Gastrocnemius medialis (tissue), 4 donors: ENCODE data around the gene ITGAD. TPM values are rescaled to one million over a fixed set of nuclear protein-coding genes. Genes with fewer than 3 reads are reported as not detected.

Source experiments
- ATAC-seq, 2 donors: fragments of 150-250 bp; one replicate each; pipeline ENCODE4 v1.9.1; 2016
- DNase-seq, 2 donors: peaks; one replicate each; pipeline ENCODE4 v3.0.0-alpha.2; 2019
- H3K27ac ChIP-seq, 4 donors: fragments of 200-600 bp; sonication (generic); 1 replicate in 1 of 4; 2 replicates in 3 of 4; pipeline ENCODE4 v1.5.1; 2016 to 2018; ENCODE audit warnings: mild to moderate bottlenecking in 2 of 4, moderate library complexity in 1 of 4
- H3K27me3 ChIP-seq, 3 donors: fragments of 200-600 bp; sonication (generic) in 2 of 3; 1 replicate in 1 of 3; 2 replicates in 2 of 3; pipeline versions ENCODE4 v1.5.1 to v1.6.0; 2016 to 2019; ENCODE audit warnings: mild to moderate bottlenecking in 1 of 3, moderate library complexity in 1 of 3
- H3K36me3 ChIP-seq, 2 donors: fragments of 200-600 bp; sonication (generic) in 1 of 2; one replicate each; pipeline ENCODE4 v1.5.1; 2017 to 2018
- H3K4me1 ChIP-seq, 2 donors: fragments of 200-600 bp; sonication (generic) in 1 of 2; one replicate each; pipeline ENCODE4 v1.5.1; 2016 to 2017; ENCODE audit warnings: mild to moderate bottlenecking in 2 of 2
- H3K4me3 ChIP-seq, 4 donors: fragments of 200-600 bp; sonication (generic) in 3 of 4; 1 replicate in 1 of 4; 2 replicates in 3 of 4; pipeline ENCODE4 v1.5.1; 2016 to 2019; ENCODE audit warnings: mild to moderate bottlenecking in 2 of 4
- H3K9me3 ChIP-seq, 3 donors: fragments of 200-600 bp; sonication (generic) in 2 of 3; 1 replicate in 1 of 3; 2 replicates in 2 of 3; pipeline ENCODE4 v1.5.1; 2016 to 2019
- POLR2A ChIP-seq, 2 donors: fragments of 450-650 bp; IDR thresholded peaks; one replicate each; pipeline ENCODE4 v1.6.1; 2017; ENCODE audit warnings: antibody characterized with exemption in 2 of 2, mild to moderate bottlenecking in 2 of 2, moderate library complexity in 2 of 2
- in situ Hi-C, 4 donors: fragments of 200-750 bp; cut with MboI; loops; one replicate each; pipeline versions ENCODE4 v1.15.0 to v1.8.0; 2017; ENCODE audit warnings: low sequenced_read_pairs in 4 of 4
- intact Hi-C: fragments of 100-400 bp; cut with DNase I; formaldehyde crosslinking; loops from one replicate; pipeline ENCODE4 v1.15.1; 2023; ENCODE audit warnings: low total_unique reads
- total RNA-seq, 4 donors: library from RNA; depleted of rRNA; stranded (reverse); fragments of >200 nt; gene quantifications; one replicate each; pipeline versions ENCODE4 v1.1.0 to v1.2.3, GENCODE V29; 2016
- TF ChIP-seq, protein P1 (sequence below), 5 experiments: fragments of 450-650 bp in 3 of 5; fragments of 200-600 bp in 2 of 5; sonication (generic) in 2 of 5; IDR thresholded peaks in 4 of 5; conservative IDR thresholded peaks in 1 of 5; 1 replicate in 4 of 5; 2 replicates in 1 of 5; pipeline ENCODE4 v1.5.1; 2016 to 2019; ENCODE audit warnings: antibody characterized with exemption in 5 of 5, mild to moderate bottlenecking in 3 of 5, moderate library complexity in 3 of 5

Gene ITGAD
- total RNA-seq, 4 donors from 2014 or later: not detected

- TF ChIP-seq, protein P1, sequence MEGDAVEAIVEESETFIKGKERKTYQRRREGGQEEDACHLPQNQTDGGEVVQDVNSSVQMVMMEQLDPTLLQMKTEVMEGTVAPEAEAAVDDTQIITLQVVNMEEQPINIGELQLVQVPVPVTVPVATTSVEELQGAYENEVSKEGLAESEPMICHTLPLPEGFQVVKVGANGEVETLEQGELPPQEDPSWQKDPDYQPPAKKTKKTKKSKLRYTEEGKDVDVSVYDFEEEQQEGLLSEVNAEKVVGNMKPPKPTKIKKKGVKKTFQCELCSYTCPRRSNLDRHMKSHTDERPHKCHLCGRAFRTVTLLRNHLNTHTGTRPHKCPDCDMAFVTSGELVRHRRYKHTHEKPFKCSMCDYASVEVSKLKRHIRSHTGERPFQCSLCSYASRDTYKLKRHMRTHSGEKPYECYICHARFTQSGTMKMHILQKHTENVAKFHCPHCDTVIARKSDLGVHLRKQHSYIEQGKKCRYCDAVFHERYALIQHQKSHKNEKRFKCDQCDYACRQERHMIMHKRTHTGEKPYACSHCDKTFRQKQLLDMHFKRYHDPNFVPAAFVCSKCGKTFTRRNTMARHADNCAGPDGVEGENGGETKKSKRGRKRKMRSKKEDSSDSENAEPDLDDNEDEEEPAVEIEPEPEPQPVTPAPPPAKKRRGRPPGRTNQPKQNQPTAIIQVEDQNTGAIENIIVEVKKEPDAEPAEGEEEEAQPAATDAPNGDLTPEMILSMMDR (IDR thresholded peaks at IDR 0.05 in 4 of 5, conservative IDR thresholded peaks at IDR 0.05 in 1 of 5): no peak
- no peak for TF ChIP-seq POLR2A (IDR thresholded peaks at IDR 0.05)
- Histone ChIP-seq H3K27me3 (no peaks in the 10 kb centered on the region), H3K4me3 (peak overlapping the region; percentile 77 to 90 (median 86)), H3K27ac (peak overlapping the region; percentile 90 to 99 (median 94)), H3K36me3 (peaks cover 0 to 33% of the 10 kb centered on the region in 2 donors), H3K9me3 (no peaks in the 10 kb centered on the region), H3K4me1 (peaks cover 44 to 49% of the 10 kb centered on the region in 2 donors)
- peak; percentile 100 for DNase-seq
- peak; percentile 66 to 68 for ATAC-seq
- in situ Hi-C loops: loop anchor here in 1 of 4 donors (10.0 kb wide), 1 partner anchor 45 kb away; the partner anchor contains the start of gene RUSF1
- intact Hi-C loops: loop anchor here (1.0 to 5.0 kb wide), 7 partner anchors 32 to 761 kb away; partner anchors contain the start of genes BCKDK, COX6A2, RUSF1 and SETD1A
Measured at GRCh38 chr16:31459687-31460581, 66.8 kb downstream of the ITGAD start.

GRCh38 chr16:31460582-31461002 lies 67.5 kb downstream of the ITGAD start:
- H3K9me3 ChIP-seq: no peaks in the 10 kb centered on the region
- peak overlapping the region; percentile 39 to 90 (median 66) for H3K4me3 ChIP-seq
- no peaks in the 10 kb centered on the region for H3K27me3 ChIP-seq
- intact Hi-C loops: no loop called here
- DNase-seq: no peak
- H3K27ac ChIP-seq: peak overlapping the region; percentile 85 to 99 (median 92)
- in situ Hi-C loops: no loop called here
- TF ChIP-seq, protein P1 (IDR thresholded peaks at IDR 0.05 in 4 of 5, conservative IDR thresholded peaks at IDR 0.05 in 1 of 5): peak in 4 of 5 experiments; percentile 27 to 48 (median 28)
- TF ChIP-seq POLR2A (IDR thresholded peaks at IDR 0.05): no peak
- ATAC-seq: no peak
- H3K4me1 ChIP-seq: peaks cover 38 to 42% of the 10 kb centered on the region in 2 donors
- H3K36me3 ChIP-seq: peaks cover 0 to 40% of the 10 kb centered on the region in 2 donors

DNA sequence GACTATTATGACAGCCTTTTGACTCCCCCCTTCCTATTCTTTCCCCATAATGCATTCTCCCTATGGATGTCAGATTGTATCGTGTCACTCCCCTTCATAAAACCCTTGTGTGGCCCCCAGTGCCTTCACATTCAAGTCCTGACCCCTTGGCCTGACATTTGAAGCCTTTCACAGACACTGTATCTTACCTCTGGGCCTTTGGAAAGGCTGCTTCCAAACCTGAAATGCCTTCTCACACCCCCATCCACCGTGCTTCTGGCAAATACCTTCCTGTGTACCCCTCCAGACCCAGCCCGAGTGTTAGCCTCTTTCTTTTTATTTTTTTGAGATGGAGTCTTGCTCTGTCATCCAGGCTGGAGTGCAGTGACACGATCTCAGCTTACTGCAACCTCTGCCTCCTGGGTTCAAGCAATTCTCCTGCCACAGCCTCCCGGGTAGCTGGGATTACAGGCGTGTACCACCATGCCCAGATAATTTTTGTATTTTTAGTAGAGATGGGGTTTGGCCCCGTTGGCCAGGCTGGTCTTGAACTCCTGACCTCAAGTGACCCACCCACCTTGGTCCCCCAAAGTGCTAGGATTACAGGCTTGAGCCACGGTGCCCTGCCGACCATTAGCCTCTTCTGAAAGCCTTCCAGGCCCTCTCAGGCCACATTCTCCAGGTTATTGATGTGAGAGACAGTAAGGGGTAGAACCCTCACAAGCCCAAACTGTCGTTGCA lies 68.2 kb downstream of the ITGAD start:
- H3K4me3 ChIP-seq: no peak overlapping the region
- no peak for DNase-seq
- peaks cover 31 to 34% of the 10 kb centered on the region in 2 donors for H3K4me1 ChIP-seq
- intact Hi-C loops: no loop called here
- in situ Hi-C loops: no loop called here
- no peak for ATAC-seq
- no peaks in the 10 kb centered on the region for H3K27me3 ChIP-seq
- H3K27ac ChIP-seq: peak overlapping the region in 2 of 4 donors; percentile 85 to 94
- H3K9me3 ChIP-seq: no peaks in the 10 kb centered on the region
- peaks cover 0 to 48% of the 10 kb centered on the region in 2 donors for H3K36me3 ChIP-seq
- TF ChIP-seq, protein P1 (IDR thresholded peaks at IDR 0.05 in 4 of 5, conservative IDR thresholded peaks at IDR 0.05 in 1 of 5): no peak
- TF ChIP-seq POLR2A (IDR thresholded peaks at IDR 0.05): no peak

GRCh38 chr16:31461921-31462804 lies 69.0 kb downstream of the ITGAD start:
- ATAC-seq (no peak), DNase-seq (no peak)
- Histone ChIP-seq H3K36me3 (peaks cover 0 to 56% of the 10 kb centered on the region in 2 donors), H3K4me3 (no peak overlapping the region), H3K4me1 (peaks cover 23 to 27% of the 10 kb centered on the region in 2 donors), H3K27ac (peak overlapping the region in 1 of 4 donors; percentile 26), H3K27me3 (no peaks in the 10 kb centered on the region), H3K9me3 (no peaks in the 10 kb centered on the region)
- TF ChIP-seq, protein P1 (IDR thresholded peaks at IDR 0.05 in 4 of 5, conservative IDR thresholded peaks at IDR 0.05 in 1 of 5): no peak
- TF ChIP-seq POLR2A (IDR thresholded peaks at IDR 0.05): no peak
- intact Hi-C loops (no loop called here), in situ Hi-C loops (no loop called here)
